ENCODE measurements around the gene VWDE.

The VWDE gene

GRCh38 chr7:12303495-12303894, 100.2 kb downstream of the VWDE start:
- no peak for TF ChIP-seq ZFX (IDR thresholded peaks at IDR 0.05; ENCODE audit: borderline replicate concordance)
- no peak overlapping the region for H3K27ac ChIP-seq

- TF ChIP-seq, protein P1, sequence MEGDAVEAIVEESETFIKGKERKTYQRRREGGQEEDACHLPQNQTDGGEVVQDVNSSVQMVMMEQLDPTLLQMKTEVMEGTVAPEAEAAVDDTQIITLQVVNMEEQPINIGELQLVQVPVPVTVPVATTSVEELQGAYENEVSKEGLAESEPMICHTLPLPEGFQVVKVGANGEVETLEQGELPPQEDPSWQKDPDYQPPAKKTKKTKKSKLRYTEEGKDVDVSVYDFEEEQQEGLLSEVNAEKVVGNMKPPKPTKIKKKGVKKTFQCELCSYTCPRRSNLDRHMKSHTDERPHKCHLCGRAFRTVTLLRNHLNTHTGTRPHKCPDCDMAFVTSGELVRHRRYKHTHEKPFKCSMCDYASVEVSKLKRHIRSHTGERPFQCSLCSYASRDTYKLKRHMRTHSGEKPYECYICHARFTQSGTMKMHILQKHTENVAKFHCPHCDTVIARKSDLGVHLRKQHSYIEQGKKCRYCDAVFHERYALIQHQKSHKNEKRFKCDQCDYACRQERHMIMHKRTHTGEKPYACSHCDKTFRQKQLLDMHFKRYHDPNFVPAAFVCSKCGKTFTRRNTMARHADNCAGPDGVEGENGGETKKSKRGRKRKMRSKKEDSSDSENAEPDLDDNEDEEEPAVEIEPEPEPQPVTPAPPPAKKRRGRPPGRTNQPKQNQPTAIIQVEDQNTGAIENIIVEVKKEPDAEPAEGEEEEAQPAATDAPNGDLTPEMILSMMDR (IDR thresholded peaks at IDR 0.05), result no peak
- no peak for TF ChIP-seq ZFX (IDR thresholded peaks at IDR 0.05; ENCODE audit: borderline replicate concordance)
- H3K27ac ChIP-seq, result no peak overlapping the region
These were observed 100.6 kb downstream of the VWDE start for GRCh38 chr7:12303062-12303461.

- H3K27ac ChIP-seq, result no peak overlapping the region
- no peak for TF ChIP-seq ZFX (IDR thresholded peaks at IDR 0.05; ENCODE audit: borderline replicate concordance)
- TF ChIP-seq, protein P1 (IDR thresholded peaks at IDR 0.05), result no peak
These were observed 103.2 kb downstream of the VWDE start for GRCh38 chr7:12300415-12300814.

DNA sequence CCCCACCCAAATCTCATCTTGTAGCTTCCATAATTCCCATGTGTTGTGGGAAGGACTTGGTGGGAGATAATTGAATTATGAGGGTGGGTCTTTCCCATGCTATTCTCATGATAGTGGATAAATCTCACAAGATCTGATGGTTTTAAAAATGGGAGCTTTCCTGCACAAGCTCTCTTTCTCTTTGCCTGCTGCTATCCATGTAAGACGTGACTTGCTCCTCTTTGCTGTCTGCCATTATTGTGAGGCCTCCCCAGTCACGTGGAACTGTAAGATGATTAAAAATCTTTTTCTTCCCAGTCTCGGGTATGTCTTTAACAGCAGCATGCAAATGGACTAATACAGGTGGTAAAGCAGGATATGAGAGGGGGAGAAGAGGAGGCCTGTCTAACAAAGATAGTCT, 104.3 kb downstream of the VWDE start:
- H3K27ac ChIP-seq, result no peak overlapping the region
- no peak for TF ChIP-seq ZFX (IDR thresholded peaks at IDR 0.05; ENCODE audit: borderline replicate concordance)
- TF ChIP-seq, protein P1 (IDR thresholded peaks at IDR 0.05), result no peak

DNA sequence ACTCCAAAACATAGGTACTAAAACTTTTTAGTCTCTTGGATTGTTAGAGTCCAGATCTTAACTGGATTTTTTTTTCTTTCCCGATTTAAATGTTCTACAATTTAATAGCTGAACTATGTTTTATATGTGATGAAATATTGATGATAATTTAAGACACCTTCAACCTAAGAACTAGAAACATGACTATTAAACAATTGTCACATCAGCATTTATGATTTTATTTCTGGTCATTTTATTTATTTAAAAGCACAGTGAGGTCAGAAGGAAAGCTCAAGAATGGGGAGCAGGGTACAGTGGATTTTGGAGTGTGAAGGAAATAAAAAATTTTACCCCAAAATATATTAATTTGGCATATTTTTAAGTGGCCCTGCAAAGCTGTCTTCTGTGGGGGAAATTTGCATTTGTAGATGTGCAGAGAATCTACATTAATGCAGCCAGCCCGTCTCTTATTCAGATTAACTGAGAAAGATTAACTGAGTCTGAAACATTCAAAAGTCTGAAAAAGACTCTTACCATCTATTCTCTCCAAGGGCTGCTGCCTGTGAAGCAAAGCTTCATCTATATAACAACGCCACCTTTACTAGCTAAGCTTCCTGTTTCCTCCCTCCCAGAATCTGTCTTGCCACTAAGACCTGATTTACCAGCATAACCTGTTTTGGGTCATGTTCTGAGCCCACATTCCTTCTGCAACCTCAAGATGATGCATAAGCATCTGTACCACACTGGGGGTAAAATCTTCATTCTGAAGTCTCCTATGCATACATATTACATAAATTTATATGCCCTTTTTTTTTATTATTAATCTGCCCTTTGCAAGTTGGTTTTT, 106.2 kb downstream of the VWDE start:
- TF ChIP-seq ZFX (IDR thresholded peaks at IDR 0.05; ENCODE audit: borderline replicate concordance), result no peak
- TF ChIP-seq, protein P1 (IDR thresholded peaks at IDR 0.05), result no peak
- no peak overlapping the region for H3K27ac ChIP-seq

- no peak overlapping the region for H3K27ac ChIP-seq
- TF ChIP-seq, protein P1 (IDR thresholded peaks at IDR 0.05), result no peak
- TF ChIP-seq ZFX (IDR thresholded peaks at IDR 0.05; ENCODE audit: borderline replicate concordance), result no peak
These were observed 107.6 kb downstream of the VWDE start for GRCh38 chr7:12296051-12296570.

DNA sequence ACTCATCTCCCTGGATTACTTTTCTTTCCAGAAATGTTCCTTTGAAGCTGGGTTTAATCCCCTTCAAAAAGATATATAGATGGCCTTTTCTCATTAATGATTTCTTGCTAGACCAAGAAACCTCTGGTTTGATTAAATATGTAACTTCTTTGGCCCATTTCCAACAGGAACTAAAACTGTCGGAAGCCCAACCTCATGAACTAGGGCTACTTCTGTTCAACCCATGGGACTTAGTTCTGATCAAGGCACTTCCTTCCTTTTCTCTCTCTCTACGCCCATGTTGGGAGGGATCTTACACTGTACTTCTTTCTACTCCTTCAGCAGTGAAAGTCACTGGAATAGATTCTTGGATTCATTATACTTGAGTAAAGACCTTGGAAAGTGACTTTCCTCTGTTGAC, 109.0 kb downstream of the VWDE start:
- no peak for TF ChIP-seq ZFX (IDR thresholded peaks at IDR 0.05; ENCODE audit: borderline replicate concordance)
- TF ChIP-seq, protein P1 (IDR thresholded peaks at IDR 0.05), result no peak
- no peak overlapping the region for H3K27ac ChIP-seq

Data from 22Rv1 (cell line).